ENCODE data around the gene SEMA5A.

DNA sequence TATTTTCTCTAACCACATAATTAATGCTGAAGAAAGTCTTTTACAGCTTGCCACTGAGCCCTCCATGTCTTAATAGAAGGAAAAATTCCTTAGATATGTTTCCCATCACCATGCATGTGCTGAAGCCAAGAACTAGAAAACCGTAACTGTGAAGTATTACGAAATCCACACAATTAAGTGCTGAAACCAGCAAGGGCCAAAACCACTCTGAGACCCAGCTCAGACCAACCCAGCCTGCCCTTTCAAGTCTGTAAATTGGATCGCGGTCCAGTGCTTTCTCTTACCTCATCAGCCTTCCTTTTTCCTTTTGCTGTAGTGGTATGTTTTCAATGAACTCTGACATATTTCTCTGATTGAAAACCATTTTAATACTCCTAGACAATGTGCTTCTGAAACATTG, 26.3 kb downstream of the SEMA5A start:
- TF ChIP-seq, protein P1, sequence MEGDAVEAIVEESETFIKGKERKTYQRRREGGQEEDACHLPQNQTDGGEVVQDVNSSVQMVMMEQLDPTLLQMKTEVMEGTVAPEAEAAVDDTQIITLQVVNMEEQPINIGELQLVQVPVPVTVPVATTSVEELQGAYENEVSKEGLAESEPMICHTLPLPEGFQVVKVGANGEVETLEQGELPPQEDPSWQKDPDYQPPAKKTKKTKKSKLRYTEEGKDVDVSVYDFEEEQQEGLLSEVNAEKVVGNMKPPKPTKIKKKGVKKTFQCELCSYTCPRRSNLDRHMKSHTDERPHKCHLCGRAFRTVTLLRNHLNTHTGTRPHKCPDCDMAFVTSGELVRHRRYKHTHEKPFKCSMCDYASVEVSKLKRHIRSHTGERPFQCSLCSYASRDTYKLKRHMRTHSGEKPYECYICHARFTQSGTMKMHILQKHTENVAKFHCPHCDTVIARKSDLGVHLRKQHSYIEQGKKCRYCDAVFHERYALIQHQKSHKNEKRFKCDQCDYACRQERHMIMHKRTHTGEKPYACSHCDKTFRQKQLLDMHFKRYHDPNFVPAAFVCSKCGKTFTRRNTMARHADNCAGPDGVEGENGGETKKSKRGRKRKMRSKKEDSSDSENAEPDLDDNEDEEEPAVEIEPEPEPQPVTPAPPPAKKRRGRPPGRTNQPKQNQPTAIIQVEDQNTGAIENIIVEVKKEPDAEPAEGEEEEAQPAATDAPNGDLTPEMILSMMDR (IDR thresholded peaks at IDR 0.05; ENCODE audit: insufficient read depth, low read length), result no peak
- TF ChIP-seq, protein P2, sequence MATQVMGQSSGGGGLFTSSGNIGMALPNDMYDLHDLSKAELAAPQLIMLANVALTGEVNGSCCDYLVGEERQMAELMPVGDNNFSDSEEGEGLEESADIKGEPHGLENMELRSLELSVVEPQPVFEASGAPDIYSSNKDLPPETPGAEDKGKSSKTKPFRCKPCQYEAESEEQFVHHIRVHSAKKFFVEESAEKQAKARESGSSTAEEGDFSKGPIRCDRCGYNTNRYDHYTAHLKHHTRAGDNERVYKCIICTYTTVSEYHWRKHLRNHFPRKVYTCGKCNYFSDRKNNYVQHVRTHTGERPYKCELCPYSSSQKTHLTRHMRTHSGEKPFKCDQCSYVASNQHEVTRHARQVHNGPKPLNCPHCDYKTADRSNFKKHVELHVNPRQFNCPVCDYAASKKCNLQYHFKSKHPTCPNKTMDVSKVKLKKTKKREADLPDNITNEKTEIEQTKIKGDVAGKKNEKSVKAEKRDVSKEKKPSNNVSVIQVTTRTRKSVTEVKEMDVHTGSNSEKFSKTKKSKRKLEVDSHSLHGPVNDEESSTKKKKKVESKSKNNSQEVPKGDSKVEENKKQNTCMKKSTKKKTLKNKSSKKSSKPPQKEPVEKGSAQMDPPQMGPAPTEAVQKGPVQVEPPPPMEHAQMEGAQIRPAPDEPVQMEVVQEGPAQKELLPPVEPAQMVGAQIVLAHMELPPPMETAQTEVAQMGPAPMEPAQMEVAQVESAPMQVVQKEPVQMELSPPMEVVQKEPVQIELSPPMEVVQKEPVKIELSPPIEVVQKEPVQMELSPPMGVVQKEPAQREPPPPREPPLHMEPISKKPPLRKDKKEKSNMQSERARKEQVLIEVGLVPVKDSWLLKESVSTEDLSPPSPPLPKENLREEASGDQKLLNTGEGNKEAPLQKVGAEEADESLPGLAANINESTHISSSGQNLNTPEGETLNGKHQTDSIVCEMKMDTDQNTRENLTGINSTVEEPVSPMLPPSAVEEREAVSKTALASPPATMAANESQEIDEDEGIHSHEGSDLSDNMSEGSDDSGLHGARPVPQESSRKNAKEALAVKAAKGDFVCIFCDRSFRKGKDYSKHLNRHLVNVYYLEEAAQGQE (IDR thresholded peaks at IDR 0.05; ENCODE audit: insufficient replicate concordance, low read depth), result no peak
